ENCODE results near the gene MICA.
"Not testable (repeated sequence)": the region's sequence is repeated elsewhere in the genome, so short reads cannot be mapped to it uniquely, and the experiment has no call there.

GRCh38 chr6:31404061-31404364 lies 618 bp downstream of the MICA start:
- not testable (repeated sequence) for TF ChIP-seq CTCF, POLR2A (IDR thresholded peaks at IDR 0.05)
